HG02981 (cell line): Measurements from ENCODE around the gene PARD3.

Source experiments
- ATAC-seq: cut with Tn5 transposase; IDR thresholded peaks from one replicate; pipeline ENCODE4 v1.9.1; 2021; ENCODE audit warnings: mild to moderate bottlenecking, moderate library complexity; ENCODE audit not compliant: unreplicated experiment

Gene PARD3

DNA sequence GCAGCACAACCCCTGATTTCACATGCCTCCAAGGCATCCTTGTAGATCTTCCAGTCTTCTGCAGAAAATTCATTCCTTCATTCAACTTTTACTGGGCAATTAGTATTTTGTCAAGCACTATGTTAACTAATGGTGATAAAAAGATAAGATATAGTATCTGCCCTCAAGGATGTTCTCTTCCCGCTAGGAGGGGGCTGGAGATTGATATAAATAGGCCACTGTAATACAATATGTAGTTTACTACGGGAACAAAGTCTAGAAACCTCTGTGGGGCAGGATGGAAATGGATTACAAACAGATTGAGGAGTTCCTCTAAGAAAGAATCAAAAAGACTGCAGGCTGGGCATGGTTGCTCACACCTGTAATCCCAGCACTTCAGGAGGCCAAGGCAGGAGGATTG lies 10.3 kb upstream of the PARD3 start:
- ATAC-seq, result no peak

DNA sequence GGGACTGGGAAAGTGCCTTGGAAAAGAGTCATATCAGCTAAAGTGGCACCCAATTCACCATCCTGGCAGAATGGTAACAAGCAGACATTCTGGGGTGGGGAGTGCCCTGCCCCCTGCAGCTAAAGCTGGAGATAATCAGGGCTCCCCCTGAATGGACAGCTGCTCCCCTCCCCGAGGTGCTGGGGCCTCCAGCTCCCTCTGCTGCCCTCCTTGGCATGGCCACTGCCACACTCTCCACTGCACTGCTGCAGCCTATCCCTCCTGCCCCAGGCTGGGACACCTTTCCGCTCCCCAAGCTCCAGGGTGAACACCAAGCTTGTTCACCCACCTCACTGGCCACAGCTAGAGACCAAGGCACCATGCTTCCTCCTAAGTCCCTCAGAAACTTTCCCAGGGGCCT lies 9.8 kb upstream of the PARD3 start:
- ATAC-seq, result no peak

- no peak for ATAC-seq
Observed at GRCh38 chr10:34821587-34822585, 6.8 kb upstream of the PARD3 start.

GRCh38 chr10:34817586-34817985 lies 2.5 kb upstream of the PARD3 start:
- no peak for ATAC-seq

DNA sequence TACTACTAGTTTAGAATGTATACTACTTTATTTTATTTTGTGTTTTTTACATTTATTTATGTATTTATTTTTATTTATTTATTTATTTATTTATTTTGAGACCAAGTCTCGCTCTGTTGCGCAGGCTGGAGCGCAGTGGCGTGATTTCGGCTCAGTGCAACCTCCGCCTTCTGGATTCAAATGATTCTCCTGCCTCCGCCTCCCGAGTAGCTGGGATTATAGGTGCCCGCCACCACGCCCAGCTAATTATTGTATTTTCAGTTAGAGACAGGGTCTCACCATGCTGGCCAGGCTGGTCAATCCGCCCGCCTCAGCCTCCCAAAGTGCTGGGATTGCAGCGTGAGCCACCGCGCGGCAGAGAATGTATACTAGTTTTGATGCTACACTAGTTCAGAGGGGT lies 2.0 kb upstream of the PARD3 start:
- ATAC-seq, result no peak

- ATAC-seq, result no peak
Observed at GRCh38 chr10:34816501-34817002, 1.5 kb upstream of the PARD3 start.

DNA sequence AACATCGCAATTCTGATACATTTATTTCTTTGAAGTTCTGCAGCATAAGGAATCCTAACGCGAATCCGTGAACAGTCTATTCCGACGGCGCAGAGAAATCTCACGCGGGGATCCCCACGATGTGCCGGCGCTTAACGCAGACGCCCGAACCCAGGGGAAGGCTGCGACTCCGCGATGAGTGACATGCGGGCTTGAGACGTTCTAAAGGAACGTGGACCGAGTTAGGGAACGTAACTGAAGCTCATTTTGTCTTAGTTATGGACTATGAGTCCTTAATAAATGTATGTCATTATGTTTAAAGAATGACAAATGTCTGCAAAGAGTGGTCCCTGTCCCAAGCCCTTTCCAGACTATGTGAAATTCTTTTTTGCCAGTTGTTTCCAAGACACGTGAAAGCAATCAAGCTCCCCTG lies 995 bp upstream of the PARD3 start:
- no peak for ATAC-seq

DNA sequence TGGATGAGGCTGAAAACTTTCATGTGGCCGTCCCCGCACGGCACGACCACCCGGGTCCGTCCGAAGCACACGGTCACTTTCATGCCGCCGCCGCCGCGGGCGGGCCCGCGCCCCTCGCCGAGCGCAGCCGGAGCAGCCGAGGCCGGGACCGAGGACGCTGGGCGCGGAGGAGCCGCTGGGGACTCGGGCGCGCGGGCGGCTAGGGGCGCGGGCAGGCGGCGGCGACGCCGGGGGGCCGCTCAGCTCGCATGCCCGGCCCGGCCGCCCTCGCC lies 247 bp downstream of the PARD3 start:
- ATAC-seq, result peak; percentile 14

- peak; percentile 29 for ATAC-seq
Observed at GRCh38 chr10:34814223-34814912, 728 bp downstream of the PARD3 start.

GRCh38 chr10:34813626-34814222 lies 1.4 kb downstream of the PARD3 start:
- no peak for ATAC-seq

- ATAC-seq, result no peak
Observed at GRCh38 chr10:34812771-34813170, 2.3 kb downstream of the PARD3 start.

GRCh38 chr10:34811968-34812514 lies 3.1 kb downstream of the PARD3 start:
- no peak for ATAC-seq

GRCh38 chr10:34811126-34811967 lies 3.7 kb downstream of the PARD3 start:
- no peak for ATAC-seq

GRCh38 chr10:34809796-34810195 lies 5.3 kb downstream of the PARD3 start:
- peak; percentile 19 for ATAC-seq

- peak; percentile 55 for ATAC-seq
Observed at GRCh38 chr10:34808801-34809745, 6.0 kb downstream of the PARD3 start.

DNA sequence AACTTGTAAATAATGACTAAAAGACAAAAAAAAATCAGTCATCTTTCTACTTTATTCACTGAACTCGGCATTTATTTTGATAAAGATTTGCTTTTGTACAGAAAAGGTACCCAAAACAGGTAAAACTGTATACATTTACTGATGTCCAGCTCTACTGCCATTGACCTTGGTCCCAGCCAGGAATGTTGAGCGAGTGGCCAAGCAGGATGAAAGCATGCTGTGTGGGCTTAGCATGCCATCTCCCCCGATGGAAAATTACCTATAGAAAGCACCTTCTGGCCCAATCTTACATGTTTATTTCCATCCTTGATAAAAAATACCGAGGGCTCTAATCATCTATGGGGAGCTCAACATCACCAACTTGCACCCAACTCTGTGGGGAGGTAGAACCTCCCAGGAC lies 6.8 kb downstream of the PARD3 start:
- ATAC-seq, result no peak

- no peak for ATAC-seq
Observed at GRCh38 chr10:34804306-34804705, 10.8 kb downstream of the PARD3 start.

GRCh38 chr10:34802692-34803091 lies 12.4 kb downstream of the PARD3 start:
- no peak for ATAC-seq

- ATAC-seq, result no peak
Observed at GRCh38 chr10:34801097-34801733, 13.9 kb downstream of the PARD3 start.
